HepG2 (cell line): Measurements from ENCODE around the gene TAS1R3. TPM values are rescaled to one million over a fixed set of nuclear protein-coding genes. Genes with fewer than 3 reads are reported as not detected.
A peak's percentile ranks its signal among the peaks of the same experiment; 100 is the strongest.

Experiments used
- CEBPB ChIP-seq: IDR thresholded peaks from 2 replicates; pipeline ENCODE4 v1.6.1; 2011; ENCODE audit warnings: low read depth, low read length, improper control_type of control experiment, borderline replicate concordance
- HOXA3 ChIP-seq: sonication (generic); formaldehyde crosslinking; IDR thresholded peaks from 2 replicates; pipeline ENCODE4 v1.5.0; 2020; ENCODE audit warnings: missing genetic modification reagents
- PAX8 ChIP-seq: sonication (generic); formaldehyde crosslinking; IDR thresholded peaks from 2 replicates; pipeline ENCODE4 v1.8.0; 2022; ENCODE audit warnings: mild to moderate bottlenecking, missing genetic modification reagents, borderline replicate concordance
- PHF5A ChIP-seq: IDR thresholded peaks from one replicate; pipeline ENCODE4 v1.6.1; 2018; ENCODE audit warnings: low read depth, missing genetic modification reagents; ENCODE audit not compliant: unreplicated experiment
- RBM39 ChIP-seq: fragments of 200-400 bp; formaldehyde crosslinking; IDR thresholded peaks from one replicate; pipeline ENCODE4 v1.6.1; 2018; ENCODE audit warnings: antibody characterized with exemption, mild to moderate bottlenecking, low read depth, low read length; ENCODE audit not compliant: poor library complexity, severe bottlenecking
- SRSF1 ChIP-seq: fragments of 200-400 bp; formaldehyde crosslinking; optimal IDR thresholded peaks from 2 replicates; pipeline ENCODE3; 2017; ENCODE audit warnings: mild to moderate bottlenecking, low read depth, low read length, moderate library complexity
- SRY ChIP-seq: sonication (generic); formaldehyde crosslinking; IDR thresholded peaks from 2 replicates; pipeline ENCODE4 v1.8.0; 2022; ENCODE audit warnings: mild to moderate bottlenecking, missing genetic modification reagents
- ZNF296 ChIP-seq: sonication (generic); formaldehyde crosslinking; conservative IDR thresholded peaks from 2 replicates; pipeline ENCODE4 v1.5.0; 2020; ENCODE audit warnings: mild to moderate bottlenecking, missing genetic modification reagents
- ZNF564 ChIP-seq: sonication (generic); formaldehyde crosslinking; IDR thresholded peaks from 2 replicates; pipeline ENCODE4 v1.8.1; 2023; ENCODE audit warnings: mild to moderate bottlenecking, missing genetic modification reagents
- ZNF572 ChIP-seq: sonication (generic); formaldehyde crosslinking; IDR thresholded peaks from 2 replicates; pipeline ENCODE4 v1.5.1; 2020; ENCODE audit warnings: mild to moderate bottlenecking, missing genetic modification reagents
- polyA plus RNA-seq, 8 experiments: library from polyadenylated mRNA; depleted of rRNA in 3 of 8; stranded (reverse) in 7 of 8; unstranded in 1 of 8; fragments of >200 nt; fragmentation: Illumina TruSeq in 4 of 8; extraction: Trizol in 4 of 8; gene quantifications; 2 replicates each; pipeline versions ENCODE4 v1.2.1 to v1.2.3, GENCODE V29; 2011 to 2016; ENCODE audit warnings: low read depth in 4 of 8, missing spikeins in 1 of 8, mixed read lengths in 1 of 8; ENCODE audit not compliant: insufficient read depth in 1 of 8
- total RNA-seq, 5 experiments: library from RNA; depleted of rRNA; stranded (reverse); fragments of >200 nt; fragmentation: Illumina TruSeq; extraction: Trizol; gene quantifications; 2 replicates each; pipeline ENCODE4 v1.2.3, GENCODE V29; 2016; ENCODE audit warnings: low read depth in 1 of 5
- TF ChIP-seq, protein P1 (sequence below), 2 experiments: sonication (generic) in 1 of 2; formaldehyde crosslinking in 1 of 2; IDR thresholded peaks; 2 replicates each; pipeline versions ENCODE4 v1.4.0 to v1.6.1; 2018 to 2020; ENCODE audit warnings: missing genetic modification reagents in 2 of 2, borderline replicate concordance in 1 of 2, low read depth in 1 of 2, mild to moderate bottlenecking in 1 of 2, missing biosample characterization in 1 of 2
- TF ChIP-seq, protein P2 (sequence below): sonication (generic); formaldehyde crosslinking; IDR thresholded peaks from 2 replicates; pipeline ENCODE4 v1.5.0; 2020; ENCODE audit warnings: mild to moderate bottlenecking, missing genetic modification reagents
- TF ChIP-seq, protein P3 (sequence below): fragments of 450-650 bp; IDR thresholded peaks from 2 replicates; pipeline ENCODE4 v1.6.1; 2017; ENCODE audit warnings: mild to moderate bottlenecking
- TF ChIP-seq, protein P4 (sequence below): sonication (generic); formaldehyde crosslinking; IDR thresholded peaks from 2 replicates; pipeline ENCODE4 v1.5.1; 2020; ENCODE audit warnings: mild to moderate bottlenecking, missing genetic modification reagents, borderline replicate concordance

TAS1R3 gene
- total and polyA plus RNA-seq, 2 of the 13 experiments (the other 11 are each of a cell fraction or from before 2014, with no cell fraction given): 0.13 to 0.15 TPM

DNA sequence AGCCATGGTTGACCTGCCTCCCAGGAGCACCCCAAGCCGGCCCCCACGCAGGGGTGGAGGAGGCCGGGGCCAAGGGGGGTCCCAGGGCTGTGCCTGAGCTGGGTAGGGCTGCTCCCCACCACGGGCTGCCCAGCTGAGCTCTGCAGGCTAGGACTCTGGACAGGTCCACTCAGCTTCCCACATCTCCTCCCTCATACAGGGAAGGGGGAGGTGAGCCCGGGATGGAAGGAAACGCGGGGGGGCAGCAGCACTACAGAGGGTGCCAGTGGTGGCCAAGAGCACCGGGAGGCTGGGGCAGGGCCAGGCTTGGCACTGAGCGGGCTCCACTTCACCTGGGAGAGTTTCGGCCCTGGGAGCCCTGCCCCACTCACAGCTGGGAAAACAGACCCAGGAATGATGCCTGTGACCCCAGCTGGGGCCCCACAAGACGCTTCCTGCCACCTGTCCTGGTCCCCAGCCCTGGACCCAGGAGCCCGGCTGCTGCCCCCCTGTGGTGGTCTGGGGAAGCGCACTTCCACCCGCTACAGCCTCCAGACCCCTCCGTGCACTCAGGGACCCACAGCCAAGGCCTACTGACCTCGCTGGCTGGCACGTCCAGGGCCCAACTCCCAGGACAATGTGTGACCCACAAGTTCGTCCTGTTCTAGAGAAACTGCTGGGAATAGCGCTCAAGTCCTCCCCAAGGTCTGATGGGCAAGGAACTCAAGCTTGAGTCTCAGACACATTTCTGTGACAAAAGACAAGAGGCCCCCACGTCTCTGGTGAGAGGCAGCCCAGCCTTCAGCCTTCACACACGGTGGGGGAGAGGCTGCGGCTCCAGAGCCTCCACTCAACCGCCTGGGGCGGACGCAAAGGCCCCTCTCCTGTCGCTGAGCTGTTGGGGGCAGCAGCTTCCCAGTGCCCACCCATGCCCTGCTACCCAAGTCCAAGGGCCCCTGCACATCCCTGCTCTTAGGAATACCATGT, 40.9 kb downstream of the TAS1R3 start (continued):
- TF ChIP-seq, protein P1, sequence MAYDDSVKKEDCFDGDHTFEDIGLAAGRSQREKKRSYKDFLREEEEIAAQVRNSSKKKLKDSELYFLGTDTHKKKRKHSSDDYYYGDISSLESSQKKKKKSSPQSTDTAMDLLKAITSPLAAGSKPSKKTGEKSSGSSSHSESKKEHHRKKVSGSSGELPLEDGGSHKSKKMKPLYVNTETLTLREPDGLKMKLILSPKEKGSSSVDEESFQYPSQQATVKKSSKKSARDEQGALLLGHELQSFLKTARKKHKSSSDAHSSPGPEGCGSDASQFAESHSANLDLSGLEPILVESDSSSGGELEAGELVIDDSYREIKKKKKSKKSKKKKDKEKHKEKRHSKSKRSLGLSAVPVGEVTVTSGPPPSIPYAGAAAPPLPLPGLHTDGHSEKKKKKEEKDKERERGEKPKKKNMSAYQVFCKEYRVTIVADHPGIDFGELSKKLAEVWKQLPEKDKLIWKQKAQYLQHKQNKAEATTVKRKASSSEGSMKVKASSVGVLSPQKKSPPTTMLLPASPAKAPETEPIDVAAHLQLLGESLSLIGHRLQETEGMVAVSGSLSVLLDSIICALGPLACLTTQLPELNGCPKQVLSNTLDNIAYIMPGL (CRISPR knock-in tag; IDR thresholded peaks at IDR 0.05; ENCODE audit: borderline replicate concordance in 1 of 2, low read depth in 1 of 2): peak in 1 of 2 experiments; percentile 74; a peak in 2 of 4 replicates
- TF ChIP-seq, protein P2, sequence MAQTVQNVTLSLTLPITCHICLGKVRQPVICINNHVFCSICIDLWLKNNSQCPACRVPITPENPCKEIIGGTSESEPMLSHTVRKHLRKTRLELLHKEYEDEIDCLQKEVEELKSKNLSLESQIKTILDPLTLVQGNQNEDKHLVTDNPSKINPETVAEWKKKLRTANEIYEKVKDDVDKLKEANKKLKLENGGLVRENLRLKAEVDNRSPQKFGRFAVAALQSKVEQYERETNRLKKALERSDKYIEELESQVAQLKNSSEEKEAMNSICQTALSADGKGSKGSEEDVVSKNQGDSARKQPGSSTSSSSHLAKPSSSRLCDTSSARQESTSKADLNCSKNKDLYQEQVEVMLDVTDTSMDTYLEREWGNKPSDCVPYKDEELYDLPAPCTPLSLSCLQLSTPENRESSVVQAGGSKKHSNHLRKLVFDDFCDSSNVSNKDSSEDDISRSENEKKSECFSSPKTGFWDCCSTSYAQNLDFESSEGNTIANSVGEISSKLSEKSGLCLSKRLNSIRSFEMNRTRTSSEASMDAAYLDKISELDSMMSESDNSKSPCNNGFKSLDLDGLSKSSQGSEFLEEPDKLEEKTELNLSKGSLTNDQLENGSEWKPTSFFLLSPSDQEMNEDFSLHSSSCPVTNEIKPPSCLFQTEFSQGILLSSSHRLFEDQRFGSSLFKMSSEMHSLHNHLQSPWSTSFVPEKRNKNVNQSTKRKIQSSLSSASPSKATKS: no peak
- no peak for TF ChIP-seq PHF5A (CRISPR knock-in tag)
- TF ChIP-seq, protein P3, sequence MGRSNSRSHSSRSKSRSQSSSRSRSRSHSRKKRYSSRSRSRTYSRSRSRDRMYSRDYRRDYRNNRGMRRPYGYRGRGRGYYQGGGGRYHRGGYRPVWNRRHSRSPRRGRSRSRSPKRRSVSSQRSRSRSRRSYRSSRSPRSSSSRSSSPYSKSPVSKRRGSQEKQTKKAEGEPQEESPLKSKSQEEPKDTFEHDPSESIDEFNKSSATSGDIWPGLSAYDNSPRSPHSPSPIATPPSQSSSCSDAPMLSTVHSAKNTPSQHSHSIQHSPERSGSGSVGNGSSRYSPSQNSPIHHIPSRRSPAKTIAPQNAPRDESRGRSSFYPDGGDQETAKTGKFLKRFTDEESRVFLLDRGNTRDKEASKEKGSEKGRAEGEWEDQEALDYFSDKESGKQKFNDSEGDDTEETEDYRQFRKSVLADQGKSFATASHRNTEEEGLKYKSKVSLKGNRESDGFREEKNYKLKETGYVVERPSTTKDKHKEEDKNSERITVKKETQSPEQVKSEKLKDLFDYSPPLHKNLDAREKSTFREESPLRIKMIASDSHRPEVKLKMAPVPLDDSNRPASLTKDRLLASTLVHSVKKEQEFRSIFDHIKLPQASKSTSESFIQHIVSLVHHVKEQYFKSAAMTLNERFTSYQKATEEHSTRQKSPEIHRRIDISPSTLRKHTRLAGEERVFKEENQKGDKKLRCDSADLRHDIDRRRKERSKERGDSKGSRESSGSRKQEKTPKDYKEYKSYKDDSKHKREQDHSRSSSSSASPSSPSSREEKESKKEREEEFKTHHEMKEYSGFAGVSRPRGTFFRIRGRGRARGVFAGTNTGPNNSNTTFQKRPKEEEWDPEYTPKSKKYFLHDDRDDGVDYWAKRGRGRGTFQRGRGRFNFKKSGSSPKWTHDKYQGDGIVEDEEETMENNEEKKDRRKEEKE: no peak
- TF ChIP-seq HOXA3 (CRISPR knock-in tag): peak; percentile 50
- TF ChIP-seq ZNF572 (CRISPR knock-in tag): no peak
- TF ChIP-seq ZNF296 (CRISPR knock-in tag): no peak
- no peak for TF ChIP-seq SRY (CRISPR knock-in tag)
- TF ChIP-seq PAX8 (CRISPR knock-in tag): no peak
- TF ChIP-seq CEBPB: no peak
- no peak for TF ChIP-seq ZNF564
- TF ChIP-seq RBM39: no peak
- no peak for TF ChIP-seq SRSF1
- TF ChIP-seq, protein P4, sequence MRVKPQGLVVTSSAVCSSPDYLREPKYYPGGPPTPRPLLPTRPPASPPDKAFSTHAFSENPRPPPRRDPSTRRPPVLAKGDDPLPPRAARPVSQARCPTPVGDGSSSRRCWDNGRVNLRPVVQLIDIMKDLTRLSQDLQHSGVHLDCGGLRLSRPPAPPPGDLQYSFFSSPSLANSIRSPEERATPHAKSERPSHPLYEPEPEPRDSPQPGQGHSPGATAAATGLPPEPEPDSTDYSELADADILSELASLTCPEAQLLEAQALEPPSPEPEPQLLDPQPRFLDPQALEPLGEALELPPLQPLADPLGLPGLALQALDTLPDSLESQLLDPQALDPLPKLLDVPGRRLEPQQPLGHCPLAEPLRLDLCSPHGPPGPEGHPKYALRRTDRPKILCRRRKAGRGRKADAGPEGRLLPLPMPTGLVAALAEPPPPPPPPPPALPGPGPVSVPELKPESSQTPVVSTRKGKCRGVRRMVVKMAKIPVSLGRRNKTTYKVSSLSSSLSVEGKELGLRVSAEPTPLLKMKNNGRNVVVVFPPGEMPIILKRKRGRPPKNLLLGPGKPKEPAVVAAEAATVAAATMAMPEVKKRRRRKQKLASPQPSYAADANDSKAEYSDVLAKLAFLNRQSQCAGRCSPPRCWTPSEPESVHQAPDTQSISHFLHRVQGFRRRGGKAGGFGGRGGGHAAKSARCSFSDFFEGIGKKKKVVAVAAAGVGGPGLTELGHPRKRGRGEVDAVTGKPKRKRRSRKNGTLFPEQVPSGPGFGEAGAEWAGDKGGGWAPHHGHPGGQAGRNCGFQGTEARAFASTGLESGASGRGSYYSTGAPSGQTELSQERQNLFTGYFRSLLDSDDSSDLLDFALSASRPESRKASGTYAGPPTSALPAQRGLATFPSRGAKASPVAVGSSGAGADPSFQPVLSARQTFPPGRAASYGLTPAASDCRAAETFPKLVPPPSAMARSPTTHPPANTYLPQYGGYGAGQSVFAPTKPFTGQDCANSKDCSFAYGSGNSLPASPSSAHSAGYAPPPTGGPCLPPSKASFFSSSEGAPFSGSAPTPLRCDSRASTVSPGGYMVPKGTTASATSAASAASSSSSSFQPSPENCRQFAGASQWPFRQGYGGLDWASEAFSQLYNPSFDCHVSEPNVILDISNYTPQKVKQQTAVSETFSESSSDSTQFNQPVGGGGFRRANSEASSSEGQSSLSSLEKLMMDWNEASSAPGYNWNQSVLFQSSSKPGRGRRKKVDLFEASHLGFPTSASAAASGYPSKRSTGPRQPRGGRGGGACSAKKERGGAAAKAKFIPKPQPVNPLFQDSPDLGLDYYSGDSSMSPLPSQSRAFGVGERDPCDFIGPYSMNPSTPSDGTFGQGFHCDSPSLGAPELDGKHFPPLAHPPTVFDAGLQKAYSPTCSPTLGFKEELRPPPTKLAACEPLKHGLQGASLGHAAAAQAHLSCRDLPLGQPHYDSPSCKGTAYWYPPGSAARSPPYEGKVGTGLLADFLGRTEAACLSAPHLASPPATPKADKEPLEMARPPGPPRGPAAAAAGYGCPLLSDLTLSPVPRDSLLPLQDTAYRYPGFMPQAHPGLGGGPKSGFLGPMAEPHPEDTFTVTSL: no peak
